A549 (cell line): ENCODE data around the gene CCNI.

Experiments
- BCL3 ChIP-seq: fragments of >200 bp; sonication (Bioruptor Twin); formaldehyde crosslinking; IDR thresholded peaks from 3 replicates; pipeline ENCODE4 v1.6.1; 2016
- CHD4 ChIP-seq: fragments of 200-600 bp; sonication (generic); IDR thresholded peaks from 2 replicates; pipeline ENCODE4 v1.6.1; 2016; ENCODE audit warnings: antibody characterized with exemption, mild to moderate bottlenecking, borderline replicate concordance
- CTCF ChIP-seq: fragments of >200 bp; sonication (Bioruptor Twin); formaldehyde crosslinking; IDR thresholded peaks from 3 replicates; pipeline ENCODE4 v1.5.1; 2016
- EP300 ChIP-seq, 2 experiments: fragments of >200 bp; sonication (Bioruptor Twin); formaldehyde crosslinking; IDR thresholded peaks; 2 replicates in 1 of 2; 3 replicates in 1 of 2; pipeline ENCODE4 v1.6.1; 2016 to 2017
- MAFK ChIP-seq: fragments of 450-650 bp; IDR thresholded peaks from 2 replicates; pipeline ENCODE4 v1.6.1; 2014; ENCODE audit not compliant: partially characterized antibody
- MYC ChIP-seq: IDR thresholded peaks from 2 replicates; pipeline ENCODE4 v1.6.1; 2012; ENCODE audit warnings: mild to moderate bottlenecking, inconsistent platforms, low read length, improper control_type of control experiment, borderline replicate concordance

GRCh38 chr4:77100234-77100633 lies 24.4 kb upstream of the CCNI start:
- TF ChIP-seq EP300 (IDR thresholded peaks at IDR 0.05) = no peak
- no peak for TF ChIP-seq CHD4
- TF ChIP-seq MAFK = no peak
- TF ChIP-seq CTCF = no peak
- no peak for TF ChIP-seq BCL3
- TF ChIP-seq MYC = no peak
